Brain microvascular endothelial cell (primary cell): ENCODE data around the gene HP1BP3.
A peak's percentile ranks its signal among the peaks of the same experiment; 100 is the strongest.
"Not testable (repeated sequence)": the region's sequence is repeated elsewhere in the genome, so short reads cannot be mapped to it uniquely, and the experiment has no call there.

Experiments
- DNase-seq: peaks from one replicate; pipeline ENCODE4 v3.0.0-alpha.2; 2020
- H3K27ac ChIP-seq: fragments of 250-450 bp; sonication (Bioruptor Pico); 2 replicates; pipeline ENCODE4 v1.5.1; 2020; ENCODE audit warnings: mild to moderate bottlenecking, moderate library complexity
- H3K27me3 ChIP-seq: fragments of 250-450 bp; sonication (Bioruptor Pico); replicated peaks from 2 replicates; pipeline ENCODE4 v1.5.1; 2020; ENCODE audit warnings: mild to moderate bottlenecking
- H3K36me3 ChIP-seq: fragments of 250-450 bp; sonication (Bioruptor Pico); replicated peaks from 2 replicates; pipeline ENCODE4 v1.5.1; 2020; ENCODE audit warnings: mild to moderate bottlenecking
- H3K4me3 ChIP-seq: 2 replicates; pipeline ENCODE4 v1.5.1; 2011; ENCODE audit warnings: low read depth, mild to moderate bottlenecking, control low read depth, low read length, moderate library complexity
- in situ Hi-C: cut with HindIII; loops from 2 replicates; pipeline ENCODE4 v1.10.0; 2017; ENCODE audit warnings: low sequenced_read_pairs, low pct_ligation_motif_present
- TF ChIP-seq, protein P1 (sequence below): IDR thresholded peaks from 2 replicates; pipeline ENCODE4 v1.5.1; 2011; ENCODE audit warnings: low read depth, mild to moderate bottlenecking, moderate library complexity, low read length, control low read depth, inconsistent platforms; ENCODE audit errors: missing control alignments

The HP1BP3 gene

DNA sequence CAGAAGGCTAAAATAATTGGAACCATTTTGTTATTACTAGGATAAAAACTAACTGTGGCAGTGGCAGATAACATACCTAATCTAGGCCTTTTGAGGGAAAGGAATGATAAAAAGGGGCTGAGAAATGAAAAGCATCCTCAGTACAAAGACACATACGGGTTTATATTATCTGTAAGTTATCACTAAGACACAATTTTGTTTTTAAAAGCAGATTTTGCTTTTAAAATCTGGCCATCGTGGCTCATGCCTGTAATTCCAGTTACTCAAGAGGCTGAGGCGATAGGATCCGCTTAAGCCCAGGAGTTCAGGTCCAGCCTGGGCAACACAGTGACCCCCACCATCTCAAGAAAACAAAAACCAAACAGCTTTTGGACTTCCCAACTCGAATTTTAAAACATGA is 24.8 kb upstream of the HP1BP3 start:
- H3K36me3 ChIP-seq = peaks cover 21% of the 10 kb centered on the region
- in situ Hi-C loops = no loop called here

DNA sequence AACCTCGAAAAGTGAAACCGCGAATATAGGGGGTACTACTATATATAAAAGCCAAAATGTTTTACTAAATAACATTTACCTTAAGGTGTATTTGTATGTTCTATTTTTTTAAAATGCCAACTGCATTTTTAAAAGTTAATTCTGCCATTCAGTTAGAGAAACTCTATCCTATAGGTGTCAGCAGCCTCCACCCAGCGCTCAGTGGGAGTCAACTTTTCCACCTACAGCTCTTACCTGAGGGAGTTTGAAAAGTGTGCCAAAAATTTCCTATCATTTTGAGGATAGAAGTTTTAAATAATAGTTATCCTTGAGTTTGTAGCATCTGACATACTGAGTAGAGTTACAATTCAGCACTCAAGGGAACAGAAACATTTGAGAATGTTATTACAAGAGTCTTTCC is 6.1 kb upstream of the HP1BP3 start:
- no peak overlapping the region for H3K4me3 ChIP-seq
- no peaks in the 10 kb centered on the region for H3K36me3 ChIP-seq
- in situ Hi-C loops = no loop called here
- DNase-seq = no peak
- no peak overlapping the region for H3K27ac ChIP-seq
- TF ChIP-seq, protein P1, sequence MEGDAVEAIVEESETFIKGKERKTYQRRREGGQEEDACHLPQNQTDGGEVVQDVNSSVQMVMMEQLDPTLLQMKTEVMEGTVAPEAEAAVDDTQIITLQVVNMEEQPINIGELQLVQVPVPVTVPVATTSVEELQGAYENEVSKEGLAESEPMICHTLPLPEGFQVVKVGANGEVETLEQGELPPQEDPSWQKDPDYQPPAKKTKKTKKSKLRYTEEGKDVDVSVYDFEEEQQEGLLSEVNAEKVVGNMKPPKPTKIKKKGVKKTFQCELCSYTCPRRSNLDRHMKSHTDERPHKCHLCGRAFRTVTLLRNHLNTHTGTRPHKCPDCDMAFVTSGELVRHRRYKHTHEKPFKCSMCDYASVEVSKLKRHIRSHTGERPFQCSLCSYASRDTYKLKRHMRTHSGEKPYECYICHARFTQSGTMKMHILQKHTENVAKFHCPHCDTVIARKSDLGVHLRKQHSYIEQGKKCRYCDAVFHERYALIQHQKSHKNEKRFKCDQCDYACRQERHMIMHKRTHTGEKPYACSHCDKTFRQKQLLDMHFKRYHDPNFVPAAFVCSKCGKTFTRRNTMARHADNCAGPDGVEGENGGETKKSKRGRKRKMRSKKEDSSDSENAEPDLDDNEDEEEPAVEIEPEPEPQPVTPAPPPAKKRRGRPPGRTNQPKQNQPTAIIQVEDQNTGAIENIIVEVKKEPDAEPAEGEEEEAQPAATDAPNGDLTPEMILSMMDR = no peak
- no peaks in the 10 kb centered on the region for H3K27me3 ChIP-seq

More for the DNA sequence above, 24.8 kb upstream of the HP1BP3 start:
- no peak for DNase-seq
- TF ChIP-seq, protein P1 = no peak
- Histone ChIP-seq H3K27ac (no peak overlapping the region), H3K4me3 (no peak overlapping the region), H3K27me3 (no peaks in the 10 kb centered on the region)

DNA sequence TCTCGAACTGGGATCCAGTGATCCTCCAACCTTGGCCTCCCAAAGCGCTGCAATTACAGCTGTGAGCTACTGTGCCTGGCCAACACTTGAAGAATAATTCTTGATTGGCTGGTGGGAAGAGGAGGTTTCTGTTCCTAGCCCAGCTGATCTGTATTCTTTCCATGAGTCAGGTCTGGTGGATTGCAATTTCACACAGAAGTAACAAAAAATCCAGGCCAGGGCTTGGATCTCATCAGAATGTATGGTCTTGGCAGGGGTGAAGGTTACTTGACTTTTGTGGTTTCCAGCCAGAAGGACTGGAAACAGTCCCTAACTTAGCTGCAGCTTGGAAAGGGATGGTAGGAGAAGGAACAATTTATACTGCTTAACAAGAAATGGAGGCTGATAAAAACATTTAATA is 5.1 kb upstream of the HP1BP3 start:
- Histone ChIP-seq H3K27me3 (no peaks in the 10 kb centered on the region), H3K4me3 (no peak overlapping the region), H3K27ac (no peak overlapping the region), H3K36me3 (no peaks in the 10 kb centered on the region)
- peak; percentile 43 for DNase-seq
- TF ChIP-seq, protein P1 = no peak
- in situ Hi-C loops = no loop called here

DNA sequence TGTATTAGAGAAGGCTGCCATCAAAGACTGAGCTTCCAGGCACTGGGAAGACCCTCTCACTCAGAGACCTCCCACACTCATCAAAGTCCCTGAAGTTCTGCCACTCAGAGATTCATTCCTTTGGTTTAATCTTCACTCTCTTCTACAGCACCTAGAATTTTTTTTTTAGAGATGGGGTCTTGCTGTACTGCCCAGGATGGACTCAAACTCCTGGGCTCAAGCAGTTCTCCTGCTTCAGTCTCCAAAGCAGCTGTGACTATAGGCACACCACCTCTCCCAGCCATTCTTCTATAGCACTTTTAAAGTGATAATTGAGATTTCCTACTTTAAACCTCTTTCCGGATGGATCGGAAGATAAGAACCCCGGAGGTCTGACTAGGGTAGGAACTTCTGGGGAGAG is 3.7 kb upstream of the HP1BP3 start:
- in situ Hi-C loops = no loop called here
- TF ChIP-seq, protein P1 = no peak
- H3K27ac ChIP-seq = no peak overlapping the region

DNA sequence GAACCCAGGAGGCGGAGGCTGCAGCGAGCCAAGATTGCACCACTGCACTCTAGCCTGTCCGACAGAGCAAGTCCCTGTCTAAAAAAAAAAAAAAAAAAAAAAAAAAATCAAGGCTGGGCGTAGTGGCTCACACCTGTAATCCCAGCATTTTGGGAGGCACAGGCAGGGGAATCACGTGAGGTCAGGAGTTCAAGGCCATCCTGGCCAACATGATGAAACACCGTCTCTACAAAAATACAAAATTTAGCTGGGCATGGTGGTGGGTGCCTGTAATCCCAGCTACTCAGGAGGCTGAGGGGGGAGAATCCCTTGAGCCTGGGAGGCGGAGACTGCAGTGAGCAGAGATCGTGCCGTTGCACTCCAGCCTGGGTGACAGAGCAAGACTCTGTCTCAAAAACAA is 2.5 kb upstream of the HP1BP3 start:
- H3K27me3 ChIP-seq, in situ Hi-C loops, DNase-seq, H3K36me3 ChIP-seq, H3K4me3 ChIP-seq, H3K27ac ChIP-seq: not testable (repeated sequence)

More for the DNA sequence above, 3.7 kb upstream of the HP1BP3 start:
- no peak for DNase-seq
- H3K27me3 ChIP-seq = no peaks in the 10 kb centered on the region
- no peak overlapping the region for H3K4me3 ChIP-seq
- no peaks in the 10 kb centered on the region for H3K36me3 ChIP-seq

DNA sequence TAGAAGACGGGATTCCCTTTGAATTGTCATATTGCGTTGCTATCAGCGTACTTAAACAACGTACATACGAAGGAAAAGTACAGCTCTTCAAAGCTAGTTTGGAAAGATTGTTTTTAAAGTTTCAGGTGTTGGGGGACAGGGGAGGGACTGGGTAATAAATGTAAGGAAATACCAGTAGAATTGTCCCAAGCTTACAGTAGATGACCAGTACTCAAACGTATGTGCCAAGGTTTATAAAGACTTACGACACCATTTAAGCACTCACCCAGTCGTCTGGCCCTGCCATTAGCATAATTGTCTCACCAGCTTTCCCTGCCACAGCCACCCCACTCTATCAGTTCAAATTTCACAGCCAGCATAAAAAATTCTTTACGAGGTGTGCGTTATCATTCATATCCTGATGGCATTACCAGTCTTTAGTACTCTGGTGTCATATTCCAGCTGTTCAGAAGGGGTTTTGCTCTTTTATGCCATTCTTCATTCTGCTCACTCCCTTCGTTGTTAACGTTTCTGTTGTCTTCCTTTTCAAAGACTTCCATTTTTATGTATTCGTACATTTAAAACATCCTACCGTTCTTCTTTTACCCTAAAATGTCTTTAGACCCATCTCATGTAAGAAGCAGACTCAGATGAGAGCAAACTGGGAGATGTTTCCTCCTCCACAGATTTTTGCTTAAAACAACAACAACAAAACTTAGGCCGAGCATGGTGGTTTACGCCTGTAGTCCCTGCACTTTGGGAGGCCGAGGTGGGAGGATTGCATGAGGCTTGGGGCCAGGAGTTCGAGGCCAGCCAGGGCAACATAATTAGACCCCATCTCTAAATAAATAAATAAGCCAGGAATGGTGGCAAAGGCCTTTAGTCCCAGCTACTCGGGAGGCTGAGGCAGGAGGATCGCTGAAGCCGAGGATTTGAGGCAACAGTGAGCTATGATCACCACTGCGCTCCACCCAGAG is 1.0 kb upstream of the HP1BP3 start:
- peak overlapping the region; percentile 93 for H3K4me3 ChIP-seq
- H3K27me3 ChIP-seq = no peaks in the 10 kb centered on the region
- peak overlapping the region; percentile 93 for H3K27ac ChIP-seq
- no peaks in the 10 kb centered on the region for H3K36me3 ChIP-seq
- in situ Hi-C loops = no loop called here
- DNase-seq = peak; percentile 47
- TF ChIP-seq, protein P1 = no peak
